ENCODE measurements around the gene KBTBD4. TPM values are rescaled to one million over a fixed set of nuclear protein-coding genes. Genes with fewer than 3 reads are reported as not detected.

KBTBD4 gene
- polyA plus RNA-seq, 2 of the 4 experiments (the other 2 are of a cell fraction), result 21.0 to 22.8 TPM

DNA sequence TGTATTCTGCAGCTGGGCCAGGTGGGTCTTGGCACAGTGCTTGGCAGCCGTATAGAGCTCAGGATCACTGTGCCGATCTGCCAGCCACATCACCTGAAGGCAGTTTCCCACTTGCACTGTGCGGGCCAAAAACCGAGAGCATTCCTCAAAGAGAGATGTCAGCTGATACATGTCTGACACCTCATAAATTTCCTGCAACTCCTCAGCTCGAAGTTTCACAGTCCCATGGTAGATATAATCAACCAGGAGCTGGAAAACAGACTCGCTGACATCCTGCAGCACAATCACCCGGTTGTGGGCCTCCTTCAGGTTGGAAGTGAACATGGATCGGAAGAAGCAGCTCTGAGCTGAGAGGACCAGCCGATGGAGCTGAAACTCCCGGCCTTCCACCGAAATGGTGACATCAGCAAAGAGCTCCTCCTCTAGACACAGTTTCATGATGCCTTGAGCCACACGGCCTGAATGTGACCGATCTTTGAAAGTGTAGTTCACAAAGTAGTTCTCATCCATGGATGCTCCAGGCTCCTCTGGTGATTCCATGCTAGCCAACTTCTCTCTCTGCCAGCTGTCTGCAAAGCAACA, 1.2 kb downstream of the KBTBD4 start:
- no peak for ATAC-seq
- POLR2A ChIA-PET, result interaction anchor here (0.9 to 2.0 kb wide), 3 partner anchors 12 to 151 kb away, joined by 3 to 6 read pairs (median 3); partner anchors contain the start of genes AGBL2, PSMC3 and PTPMT1

DNA sequence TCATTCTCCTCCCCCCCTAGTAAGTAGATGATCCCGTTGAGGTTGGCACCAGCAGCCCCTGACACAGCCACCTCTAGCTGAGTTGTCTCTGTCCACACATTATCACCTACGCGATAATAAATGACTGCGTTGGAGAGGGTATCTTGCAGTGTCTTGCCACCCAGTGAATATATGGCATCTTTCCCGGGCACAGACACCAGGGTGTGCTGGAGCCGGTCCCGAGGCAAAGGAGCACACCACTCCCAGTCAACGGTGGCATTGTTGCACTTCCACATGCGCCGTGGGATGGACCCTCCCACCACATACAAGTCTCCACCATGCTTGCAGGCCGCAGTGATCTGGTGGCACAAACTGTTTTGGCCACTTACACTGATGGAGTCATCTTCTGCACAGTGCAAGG, 5.4 kb downstream of the KBTBD4 start:
- ChIA-PET CTCF (interaction anchor here (0.7 to 1.7 kb wide), 3 partner anchors 9 to 20 kb away, joined by 4 to 6 read pairs (median 4); partner anchors contain the start of gene PTPMT1), POLR2A (interaction anchor here (1.1 kb wide), 1 partner anchor 8 kb away, joined by 4 read pairs; the partner anchor contains the start of gene PTPMT1)
- H3K4me3 ChIP-seq, result no peak overlapping the region
- no peak overlapping the region for H3K4me2 ChIP-seq
- DNase-seq (ENCODE audit: low read depth in 1 of 2, low spot score in 1 of 2) (no peak), ATAC-seq (no peak; a peak in 1 of 6 replicates), FAIRE-seq (no peak)
- WGBS (ENCODE audit: missing lambda C conversion rate), result 89% methylated on average over 11 of the region's 11 CpGs
- TF ChIP-seq, protein P1, sequence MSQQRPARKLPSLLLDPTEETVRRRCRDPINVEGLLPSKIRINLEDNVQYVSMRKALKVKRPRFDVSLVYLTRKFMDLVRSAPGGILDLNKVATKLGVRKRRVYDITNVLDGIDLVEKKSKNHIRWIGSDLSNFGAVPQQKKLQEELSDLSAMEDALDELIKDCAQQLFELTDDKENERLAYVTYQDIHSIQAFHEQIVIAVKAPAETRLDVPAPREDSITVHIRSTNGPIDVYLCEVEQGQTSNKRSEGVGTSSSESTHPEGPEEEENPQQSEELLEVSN (IDR thresholded peaks at IDR 0.05; ENCODE audit: borderline replicate concordance, low read depth), result no peak
- TF ChIP-seq KDM1A (IDR thresholded peaks at IDR 0.05; ENCODE audit: low read depth) (no peak), RNF2 (IDR thresholded peaks at IDR 0.05; ENCODE audit: borderline replicate concordance, low read depth) (no peak), JUN (IDR thresholded peaks at IDR 0.05) (no peak), ZNF302 (CRISPR knock-in tag; IDR thresholded peaks at IDR 0.05) (no peak), HEYL (CRISPR knock-in tag; IDR thresholded peaks at IDR 0.05) (no peak), NR3C1 (IDR thresholded peaks at IDR 0.05) (no peak), CBX2 (IDR thresholded peaks at IDR 0.05; ENCODE audit: borderline replicate concordance, low read depth) (no peak), EHF (CRISPR knock-in tag; IDR thresholded peaks at IDR 0.05) (no peak)
- TF ChIP-seq, protein P2, sequence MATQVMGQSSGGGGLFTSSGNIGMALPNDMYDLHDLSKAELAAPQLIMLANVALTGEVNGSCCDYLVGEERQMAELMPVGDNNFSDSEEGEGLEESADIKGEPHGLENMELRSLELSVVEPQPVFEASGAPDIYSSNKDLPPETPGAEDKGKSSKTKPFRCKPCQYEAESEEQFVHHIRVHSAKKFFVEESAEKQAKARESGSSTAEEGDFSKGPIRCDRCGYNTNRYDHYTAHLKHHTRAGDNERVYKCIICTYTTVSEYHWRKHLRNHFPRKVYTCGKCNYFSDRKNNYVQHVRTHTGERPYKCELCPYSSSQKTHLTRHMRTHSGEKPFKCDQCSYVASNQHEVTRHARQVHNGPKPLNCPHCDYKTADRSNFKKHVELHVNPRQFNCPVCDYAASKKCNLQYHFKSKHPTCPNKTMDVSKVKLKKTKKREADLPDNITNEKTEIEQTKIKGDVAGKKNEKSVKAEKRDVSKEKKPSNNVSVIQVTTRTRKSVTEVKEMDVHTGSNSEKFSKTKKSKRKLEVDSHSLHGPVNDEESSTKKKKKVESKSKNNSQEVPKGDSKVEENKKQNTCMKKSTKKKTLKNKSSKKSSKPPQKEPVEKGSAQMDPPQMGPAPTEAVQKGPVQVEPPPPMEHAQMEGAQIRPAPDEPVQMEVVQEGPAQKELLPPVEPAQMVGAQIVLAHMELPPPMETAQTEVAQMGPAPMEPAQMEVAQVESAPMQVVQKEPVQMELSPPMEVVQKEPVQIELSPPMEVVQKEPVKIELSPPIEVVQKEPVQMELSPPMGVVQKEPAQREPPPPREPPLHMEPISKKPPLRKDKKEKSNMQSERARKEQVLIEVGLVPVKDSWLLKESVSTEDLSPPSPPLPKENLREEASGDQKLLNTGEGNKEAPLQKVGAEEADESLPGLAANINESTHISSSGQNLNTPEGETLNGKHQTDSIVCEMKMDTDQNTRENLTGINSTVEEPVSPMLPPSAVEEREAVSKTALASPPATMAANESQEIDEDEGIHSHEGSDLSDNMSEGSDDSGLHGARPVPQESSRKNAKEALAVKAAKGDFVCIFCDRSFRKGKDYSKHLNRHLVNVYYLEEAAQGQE (IDR thresholded peaks at IDR 0.05), result no peak
- peaks cover 12% of the 10 kb centered on the region for H3K4me1 ChIP-seq
- no peaks in the 10 kb centered on the region for H3K9me3 ChIP-seq
- H3K27ac ChIP-seq, result no peak overlapping the region

More for the DNA sequence above, 1.2 kb downstream of the KBTBD4 start:
- CTCF ChIA-PET, result interaction anchor here (0.5 to 3.1 kb wide), 6 partner anchors 8 to 699 kb away, joined by 4 to 17 read pairs (median 4); partner anchors contain the start of gene CELF1
- Histone ChIP-seq H3K4me1 (peaks cover 20% of the 10 kb centered on the region), H3K4me3 (peak overlapping the region; percentile 88), H3K4me2 (peak overlapping the region; percentile 88), H3K27ac (peak overlapping the region in 1 of 2 experiments; percentile 96; a peak in 4 of 6 replicates), H3K9me3 (no peaks in the 10 kb centered on the region)
- TF ChIP-seq KDM5A (IDR thresholded peaks at IDR 0.05) (no peak), HEYL (CRISPR knock-in tag; IDR thresholded peaks at IDR 0.05) (no peak), HOXA7 (CRISPR knock-in tag; IDR thresholded peaks at IDR 0.05) (no peak), NPAS2 (CRISPR knock-in tag; IDR thresholded peaks at IDR 0.05; ENCODE audit: borderline replicate concordance) (no peak), RNF2 (IDR thresholded peaks at IDR 0.05; ENCODE audit: borderline replicate concordance, low read depth) (no peak)
- TF ChIP-seq, protein P3, sequence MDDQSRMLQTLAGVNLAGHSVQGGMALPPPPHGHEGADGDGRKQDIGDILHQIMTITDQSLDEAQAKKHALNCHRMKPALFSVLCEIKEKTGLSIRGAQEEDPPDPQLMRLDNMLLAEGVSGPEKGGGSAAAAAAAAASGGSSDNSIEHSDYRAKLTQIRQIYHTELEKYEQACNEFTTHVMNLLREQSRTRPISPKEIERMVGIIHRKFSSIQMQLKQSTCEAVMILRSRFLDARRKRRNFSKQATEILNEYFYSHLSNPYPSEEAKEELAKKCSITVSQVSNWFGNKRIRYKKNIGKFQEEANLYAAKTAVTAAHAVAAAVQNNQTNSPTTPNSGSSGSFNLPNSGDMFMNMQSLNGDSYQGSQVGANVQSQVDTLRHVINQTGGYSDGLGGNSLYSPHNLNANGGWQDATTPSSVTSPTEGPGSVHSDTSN (IDR thresholded peaks at IDR 0.05), result no peak
- WGBS (ENCODE audit: missing lambda C conversion rate), result 71% methylated on average over 13 of the region's 13 CpGs
- DNase-seq (ENCODE audit: low read depth in 1 of 2, low spot score in 1 of 2) (no peak), FAIRE-seq (no peak)

DNA sequence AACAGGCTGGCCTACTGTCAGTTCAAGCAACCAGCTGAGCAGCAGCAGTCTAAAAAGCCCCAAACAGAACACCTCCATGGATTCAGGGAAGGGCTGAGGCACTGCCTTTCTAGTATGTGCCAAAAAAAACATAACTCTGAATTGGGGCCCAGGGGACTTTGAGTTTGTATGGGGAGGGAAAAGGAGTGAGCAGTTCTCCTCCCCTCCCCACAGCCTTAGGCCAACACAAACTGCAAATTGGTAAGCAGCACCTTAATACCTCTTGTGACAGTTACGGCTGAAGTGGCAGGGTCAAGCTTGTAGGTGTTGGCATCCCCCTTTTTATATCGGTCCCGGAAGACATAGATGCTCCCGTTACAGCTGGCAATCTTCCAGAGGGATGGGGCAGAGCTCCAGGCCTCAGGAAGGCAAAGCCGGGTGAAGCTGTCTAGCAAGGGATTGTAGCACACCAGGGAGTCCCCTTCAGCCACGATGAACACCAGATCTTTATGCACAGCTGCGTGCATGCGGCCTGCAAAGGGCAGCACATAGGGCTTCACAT, 6.0 kb downstream of the KBTBD4 start:
- POLR2A ChIA-PET, result no interaction called here
- DNase-seq (ENCODE audit: low read depth in 1 of 2, low spot score in 1 of 2), result no peak
- Histone ChIP-seq H3K4me1 (peaks cover 8% of the 10 kb centered on the region), H3K4me3 (no peak overlapping the region), H3K27ac (no peak overlapping the region), H3K4me2 (no peak overlapping the region), H3K9me3 (no peaks in the 10 kb centered on the region)
- ATAC-seq, result no peak; a peak in 1 of 6 replicates
- CTCF ChIA-PET, result interaction anchor here (0.7 to 1.7 kb wide), 3 partner anchors 8 to 19 kb away, joined by 4 to 6 read pairs (median 4); partner anchors contain the start of gene PTPMT1
- FAIRE-seq, result no peak
- TF ChIP-seq TFCP2L1 (CRISPR knock-in tag; IDR thresholded peaks at IDR 0.05), result no peak
- no peak for TF ChIP-seq NR3C1 (IDR thresholded peaks at IDR 0.05)
- no peak for TF ChIP-seq EP300 (IDR thresholded peaks at IDR 0.05)
- TF ChIP-seq, protein P4, sequence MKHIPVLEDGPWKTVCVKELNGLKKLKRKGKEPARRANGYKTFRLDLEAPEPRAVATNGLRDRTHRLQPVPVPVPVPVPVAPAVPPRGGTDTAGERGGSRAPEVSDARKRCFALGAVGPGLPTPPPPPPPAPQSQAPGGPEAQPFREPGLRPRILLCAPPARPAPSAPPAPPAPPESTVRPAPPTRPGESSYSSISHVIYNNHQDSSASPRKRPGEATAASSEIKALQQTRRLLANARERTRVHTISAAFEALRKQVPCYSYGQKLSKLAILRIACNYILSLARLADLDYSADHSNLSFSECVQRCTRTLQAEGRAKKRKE (CRISPR knock-in tag; IDR thresholded peaks at IDR 0.05; ENCODE audit: low read depth), result no peak
- no peak for TF ChIP-seq HEYL (CRISPR knock-in tag; IDR thresholded peaks at IDR 0.05)
- TF ChIP-seq CBX2 (IDR thresholded peaks at IDR 0.05; ENCODE audit: borderline replicate concordance, low read depth), result no peak
- TF ChIP-seq, protein P2 (IDR thresholded peaks at IDR 0.05), result no peak
- TF ChIP-seq, protein P5, sequence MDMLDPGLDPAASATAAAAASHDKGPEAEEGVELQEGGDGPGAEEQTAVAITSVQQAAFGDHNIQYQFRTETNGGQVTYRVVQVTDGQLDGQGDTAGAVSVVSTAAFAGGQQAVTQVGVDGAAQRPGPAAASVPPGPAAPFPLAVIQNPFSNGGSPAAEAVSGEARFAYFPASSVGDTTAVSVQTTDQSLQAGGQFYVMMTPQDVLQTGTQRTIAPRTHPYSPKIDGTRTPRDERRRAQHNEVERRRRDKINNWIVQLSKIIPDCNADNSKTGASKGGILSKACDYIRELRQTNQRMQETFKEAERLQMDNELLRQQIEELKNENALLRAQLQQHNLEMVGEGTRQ (IDR thresholded peaks at IDR 0.05), result no peak
- 81% methylated on average over 6 of the region's 8 CpGs for WGBS (ENCODE audit: missing lambda C conversion rate)
